ENCODE data around the gene MUSTN1. TPM values are rescaled to one million over a fixed set of nuclear protein-coding genes. Genes with fewer than 3 reads are reported as not detected.

MUSTN1 gene
- total and polyA plus RNA-seq, 2 experiments from 2014 or later, result 1.2 to 1.4 TPM

DNA sequence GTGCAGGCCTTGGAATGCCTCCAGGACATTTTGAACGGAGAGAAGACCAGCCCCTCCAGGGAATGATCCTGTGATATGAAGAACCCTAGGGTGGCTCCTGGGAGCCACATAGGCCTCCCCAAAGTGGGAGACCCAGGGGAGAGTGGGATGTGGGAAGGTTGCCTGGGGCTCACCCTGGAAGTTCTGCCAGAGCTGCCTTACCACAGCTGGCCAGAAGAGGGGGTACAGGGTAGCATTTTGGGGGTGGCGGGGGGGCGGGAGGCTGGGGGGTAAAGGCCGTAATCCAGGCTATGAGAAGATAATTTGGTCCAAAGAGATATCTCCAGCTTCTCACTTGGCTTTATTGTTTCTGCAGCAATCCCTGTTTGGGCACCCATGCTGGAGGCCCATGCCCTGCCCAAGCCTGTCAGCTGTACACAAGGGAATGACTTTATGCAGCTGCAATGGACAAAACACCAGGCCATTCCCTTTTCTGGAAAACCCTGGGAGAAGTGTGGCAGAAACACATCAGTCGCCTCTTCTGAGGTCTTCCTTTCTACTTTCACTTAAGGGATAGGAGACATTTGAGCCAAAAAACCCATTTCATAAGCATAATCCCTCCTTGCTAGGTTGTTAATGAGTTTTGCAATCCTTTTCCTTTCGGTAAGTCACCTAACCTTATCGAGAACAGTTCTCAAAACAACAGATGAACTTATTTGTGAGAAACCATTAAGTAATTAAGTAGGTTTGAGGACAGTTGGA lies 11.0 kb upstream of the MUSTN1 start:
- 0 out of 2 replicates have a peak, but pooled peaks cover 3% of the 10 kb centered on the region for H3K36me3 ChIP-seq (ENCODE audit: insufficient read depth)
- Mint-ChIP-seq H3K4me3 (no peak overlapping the region), H3K4me1 (peaks cover 11% of the 10 kb centered on the region), H3K27me3 (ENCODE audit: insufficient read depth, low read depth, poor library complexity) (peaks cover 7% of the 10 kb centered on the region), H3K9me3 (no peaks in the 10 kb centered on the region), H3K36me3 (ENCODE audit: low read depth) (peaks cover 35% of the 10 kb centered on the region), H3K27ac (no peak overlapping the region)
- no peaks in the 10 kb centered on the region for H3K27me3 ChIP-seq (ENCODE audit: insufficient read depth)
- no peak overlapping the region for H3K4me3 ChIP-seq
- no peak overlapping the region for H3K27ac ChIP-seq (ENCODE audit: low read depth)
- H3K9me2 ChIP-seq (ENCODE audit: insufficient read depth), result no peaks in the 10 kb centered on the region
- TF ChIP-seq, protein P1, sequence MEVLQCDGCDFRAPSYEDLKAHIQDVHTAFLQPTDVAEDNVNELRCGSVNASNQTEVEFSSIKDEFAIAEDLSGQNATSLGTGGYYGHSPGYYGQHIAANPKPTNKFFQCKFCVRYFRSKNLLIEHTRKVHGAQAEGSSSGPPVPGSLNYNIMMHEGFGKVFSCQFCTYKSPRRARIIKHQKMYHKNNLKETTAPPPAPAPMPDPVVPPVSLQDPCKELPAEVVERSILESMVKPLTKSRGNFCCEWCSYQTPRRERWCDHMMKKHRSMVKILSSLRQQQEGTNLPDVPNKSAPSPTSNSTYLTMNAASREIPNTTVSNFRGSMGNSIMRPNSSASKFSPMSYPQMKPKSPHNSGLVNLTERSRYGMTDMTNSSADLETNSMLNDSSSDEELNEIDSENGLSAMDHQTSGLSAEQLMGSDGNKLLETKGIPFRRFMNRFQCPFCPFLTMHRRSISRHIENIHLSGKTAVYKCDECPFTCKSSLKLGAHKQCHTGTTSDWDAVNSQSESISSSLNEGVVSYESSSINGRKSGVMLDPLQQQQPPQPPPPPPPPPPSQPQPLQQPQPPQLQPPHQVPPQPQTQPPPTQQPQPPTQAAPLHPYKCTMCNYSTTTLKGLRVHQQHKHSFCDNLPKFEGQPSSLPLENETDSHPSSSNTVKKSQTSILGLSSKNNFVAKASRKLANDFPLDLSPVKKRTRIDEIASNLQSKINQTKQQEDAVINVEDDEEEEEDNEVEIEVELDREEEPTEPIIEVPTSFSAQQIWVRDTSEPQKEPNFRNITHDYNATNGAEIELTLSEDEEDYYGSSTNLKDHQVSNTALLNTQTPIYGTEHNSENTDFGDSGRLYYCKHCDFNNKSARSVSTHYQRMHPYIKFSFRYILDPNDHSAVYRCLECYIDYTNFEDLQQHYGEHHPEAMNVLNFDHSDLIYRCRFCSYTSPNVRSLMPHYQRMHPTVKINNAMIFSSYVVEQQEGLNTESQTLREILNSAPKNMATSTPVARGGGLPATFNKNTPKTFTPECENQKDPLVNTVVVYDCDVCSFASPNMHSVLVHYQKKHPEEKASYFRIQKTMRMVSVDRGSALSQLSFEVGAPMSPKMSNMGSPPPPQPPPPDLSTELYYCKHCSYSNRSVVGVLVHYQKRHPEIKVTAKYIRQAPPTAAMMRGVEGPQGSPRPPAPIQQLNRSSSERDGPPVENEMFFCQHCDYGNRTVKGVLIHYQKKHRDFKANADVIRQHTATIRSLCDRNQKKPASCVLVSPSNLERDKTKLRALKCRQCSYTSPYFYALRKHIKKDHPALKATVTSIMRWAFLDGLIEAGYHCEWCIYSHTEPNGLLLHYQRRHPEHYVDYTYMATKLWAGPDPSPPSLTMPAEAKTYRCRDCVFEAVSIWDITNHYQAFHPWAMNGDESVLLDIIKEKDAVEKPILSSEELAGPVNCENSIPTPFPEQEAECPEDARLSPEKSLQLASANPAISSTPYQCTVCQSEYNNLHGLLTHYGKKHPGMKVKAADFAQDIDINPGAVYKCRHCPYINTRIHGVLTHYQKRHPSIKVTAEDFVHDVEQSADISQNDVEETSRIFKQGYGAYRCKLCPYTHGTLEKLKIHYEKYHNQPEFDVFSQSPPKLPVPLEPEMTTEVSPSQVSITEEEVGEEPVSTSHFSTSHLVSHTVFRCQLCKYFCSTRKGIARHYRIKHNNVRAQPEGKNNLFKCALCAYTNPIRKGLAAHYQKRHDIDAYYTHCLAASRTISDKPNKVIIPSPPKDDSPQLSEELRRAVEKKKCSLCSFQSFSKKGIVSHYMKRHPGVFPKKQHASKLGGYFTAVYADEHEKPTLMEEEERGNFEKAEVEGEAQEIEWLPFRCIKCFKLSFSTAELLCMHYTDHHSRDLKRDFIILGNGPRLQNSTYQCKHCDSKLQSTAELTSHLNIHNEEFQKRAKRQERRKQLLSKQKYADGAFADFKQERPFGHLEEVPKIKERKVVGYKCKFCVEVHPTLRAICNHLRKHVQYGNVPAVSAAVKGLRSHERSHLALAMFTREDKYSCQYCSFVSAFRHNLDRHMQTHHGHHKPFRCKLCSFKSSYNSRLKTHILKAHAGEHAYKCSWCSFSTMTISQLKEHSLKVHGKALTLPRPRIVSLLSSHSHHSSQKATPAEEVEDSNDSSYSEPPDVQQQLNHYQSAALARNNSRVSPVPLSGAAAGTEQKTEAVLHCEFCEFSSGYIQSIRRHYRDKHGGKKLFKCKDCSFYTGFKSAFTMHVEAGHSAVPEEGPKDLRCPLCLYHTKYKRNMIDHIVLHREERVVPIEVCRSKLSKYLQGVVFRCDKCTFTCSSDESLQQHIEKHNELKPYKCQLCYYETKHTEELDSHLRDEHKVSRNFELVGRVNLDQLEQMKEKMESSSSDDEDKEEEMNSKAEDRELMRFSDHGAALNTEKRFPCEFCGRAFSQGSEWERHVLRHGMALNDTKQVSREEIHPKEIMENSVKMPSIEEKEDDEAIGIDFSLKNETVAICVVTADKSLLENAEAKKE (CRISPR knock-in tag; IDR thresholded peaks at IDR 0.05), result no peak
- TF ChIP-seq EZH2 (IDR thresholded peaks at IDR 0.05; ENCODE audit: low read depth, unreplicated experiment), result no peak
- TF ChIP-seq, protein P2, sequence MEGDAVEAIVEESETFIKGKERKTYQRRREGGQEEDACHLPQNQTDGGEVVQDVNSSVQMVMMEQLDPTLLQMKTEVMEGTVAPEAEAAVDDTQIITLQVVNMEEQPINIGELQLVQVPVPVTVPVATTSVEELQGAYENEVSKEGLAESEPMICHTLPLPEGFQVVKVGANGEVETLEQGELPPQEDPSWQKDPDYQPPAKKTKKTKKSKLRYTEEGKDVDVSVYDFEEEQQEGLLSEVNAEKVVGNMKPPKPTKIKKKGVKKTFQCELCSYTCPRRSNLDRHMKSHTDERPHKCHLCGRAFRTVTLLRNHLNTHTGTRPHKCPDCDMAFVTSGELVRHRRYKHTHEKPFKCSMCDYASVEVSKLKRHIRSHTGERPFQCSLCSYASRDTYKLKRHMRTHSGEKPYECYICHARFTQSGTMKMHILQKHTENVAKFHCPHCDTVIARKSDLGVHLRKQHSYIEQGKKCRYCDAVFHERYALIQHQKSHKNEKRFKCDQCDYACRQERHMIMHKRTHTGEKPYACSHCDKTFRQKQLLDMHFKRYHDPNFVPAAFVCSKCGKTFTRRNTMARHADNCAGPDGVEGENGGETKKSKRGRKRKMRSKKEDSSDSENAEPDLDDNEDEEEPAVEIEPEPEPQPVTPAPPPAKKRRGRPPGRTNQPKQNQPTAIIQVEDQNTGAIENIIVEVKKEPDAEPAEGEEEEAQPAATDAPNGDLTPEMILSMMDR (conservative IDR thresholded peaks at IDR 0.05; ENCODE audit: low read depth in 2 of 2), result peak; percentile 47 to 51; a peak in 3 of 4 replicates
- H2AFZ ChIP-seq, result no peak overlapping the region
- peak; percentile 75 for ATAC-seq
- 0 out of 2 replicates have a peak, but pooled peaks cover 4% of the 10 kb centered on the region for H3K4me1 ChIP-seq (ENCODE audit: insufficient read depth)
- no peaks in the 10 kb centered on the region for H3F3A ChIP-seq (replicated peaks; ENCODE audit: low read depth)
- peak; percentile 47 for DNase-seq (ENCODE audit: low spot score)
- peaks cover 2% of the 10 kb centered on the region; the same call in 1 of the 2 replicates for H4K20me1 ChIP-seq (replicated peaks; ENCODE audit: insufficient read depth)
- H3K79me2 ChIP-seq (replicated peaks; ENCODE audit: insufficient read depth), result no peaks in the 10 kb centered on the region
- H3K4me2 ChIP-seq, result no peak overlapping the region

Data from GM23338 (cell line).